ENCODE results near the gene ITGB1BP1. TPM values are rescaled to one million over a fixed set of nuclear protein-coding genes. Genes with fewer than 3 reads are reported as not detected.

The ITGB1BP1 gene
- total RNA-seq, 4 donors from 2014 or later = 92.2 to 183 (median 143) TPM

DNA sequence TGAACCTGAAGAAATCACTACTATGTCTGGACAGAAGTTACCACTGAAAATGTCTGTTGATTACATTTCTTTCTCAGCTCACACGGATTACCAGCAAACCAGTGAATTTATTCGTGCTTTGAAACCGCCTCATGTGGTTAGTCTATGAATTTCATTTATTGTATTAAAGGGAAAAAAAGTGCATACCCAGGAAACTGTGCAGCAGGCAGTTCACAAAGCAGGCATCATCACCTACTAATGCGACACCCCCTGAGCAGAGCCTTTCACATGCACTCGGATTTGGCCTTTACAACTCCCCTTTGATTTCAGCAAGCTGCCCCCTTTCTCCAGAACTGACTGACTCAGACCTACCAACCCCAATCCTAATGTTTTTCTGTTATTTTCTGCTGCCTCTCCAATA lies 20.2 kb upstream of the ITGB1BP1 start:
- DNase-seq (ENCODE audit: low spot score) = no peak
- ATAC-seq (ENCODE audit: low FRiP score) = no peak
- TF ChIP-seq, protein P1, sequence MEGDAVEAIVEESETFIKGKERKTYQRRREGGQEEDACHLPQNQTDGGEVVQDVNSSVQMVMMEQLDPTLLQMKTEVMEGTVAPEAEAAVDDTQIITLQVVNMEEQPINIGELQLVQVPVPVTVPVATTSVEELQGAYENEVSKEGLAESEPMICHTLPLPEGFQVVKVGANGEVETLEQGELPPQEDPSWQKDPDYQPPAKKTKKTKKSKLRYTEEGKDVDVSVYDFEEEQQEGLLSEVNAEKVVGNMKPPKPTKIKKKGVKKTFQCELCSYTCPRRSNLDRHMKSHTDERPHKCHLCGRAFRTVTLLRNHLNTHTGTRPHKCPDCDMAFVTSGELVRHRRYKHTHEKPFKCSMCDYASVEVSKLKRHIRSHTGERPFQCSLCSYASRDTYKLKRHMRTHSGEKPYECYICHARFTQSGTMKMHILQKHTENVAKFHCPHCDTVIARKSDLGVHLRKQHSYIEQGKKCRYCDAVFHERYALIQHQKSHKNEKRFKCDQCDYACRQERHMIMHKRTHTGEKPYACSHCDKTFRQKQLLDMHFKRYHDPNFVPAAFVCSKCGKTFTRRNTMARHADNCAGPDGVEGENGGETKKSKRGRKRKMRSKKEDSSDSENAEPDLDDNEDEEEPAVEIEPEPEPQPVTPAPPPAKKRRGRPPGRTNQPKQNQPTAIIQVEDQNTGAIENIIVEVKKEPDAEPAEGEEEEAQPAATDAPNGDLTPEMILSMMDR (IDR thresholded peaks at IDR 0.05) = no peak

DNA sequence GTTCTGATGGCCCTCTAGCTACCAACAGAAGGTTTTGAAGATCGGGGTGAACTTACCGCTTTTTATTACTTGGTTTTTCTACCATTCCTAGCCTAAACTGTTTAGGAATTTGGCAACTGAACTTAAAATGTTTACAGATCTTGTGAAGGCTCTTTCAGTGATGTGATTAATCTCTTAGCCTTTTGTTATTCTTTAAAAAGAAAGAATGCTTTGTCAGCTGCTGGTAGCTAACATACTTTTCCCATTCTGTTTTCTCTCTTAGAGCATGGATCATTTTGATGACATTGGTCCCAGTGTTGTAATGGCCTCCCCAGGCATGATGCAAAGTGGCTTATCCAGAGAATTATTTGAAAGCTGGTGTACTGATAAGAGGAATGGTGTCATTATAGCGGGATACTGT lies 18.2 kb upstream of the ITGB1BP1 start:
- DNase-seq (ENCODE audit: low spot score) (no peak), ATAC-seq (ENCODE audit: low FRiP score) (no peak)
- TF ChIP-seq, protein P1 (IDR thresholded peaks at IDR 0.05) = no peak

- ATAC-seq (ENCODE audit: low FRiP score) (no peak), DNase-seq (ENCODE audit: low spot score) (no peak)
- TF ChIP-seq, protein P1 (IDR thresholded peaks at IDR 0.05) = no peak
Observed at GRCh38 chr2:9440058-9440727, 16.9 kb upstream of the ITGB1BP1 start.

DNA sequence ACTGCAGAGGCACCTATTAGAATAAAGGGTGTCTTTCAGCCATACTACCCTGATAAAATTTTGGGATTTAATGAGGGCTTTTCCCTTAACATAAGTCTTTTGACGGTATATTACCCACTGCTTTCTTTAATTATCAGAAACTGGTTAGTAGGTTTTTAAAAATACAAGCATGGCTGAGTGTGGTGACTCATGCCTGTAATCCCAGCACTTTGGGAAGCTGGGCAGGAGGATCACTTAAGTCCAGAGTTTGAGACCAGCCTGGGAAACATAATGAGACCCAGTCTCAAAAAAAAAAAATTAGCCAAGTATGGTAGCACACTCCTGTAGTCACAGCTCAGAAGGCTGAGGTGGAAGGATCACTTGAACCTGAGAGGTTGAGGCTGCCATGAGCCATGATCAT lies 16.2 kb upstream of the ITGB1BP1 start:
- DNase-seq (ENCODE audit: low spot score) = no peak
- no peak for ATAC-seq (ENCODE audit: low FRiP score)
- TF ChIP-seq, protein P1 (IDR thresholded peaks at IDR 0.05) = no peak

- ATAC-seq (ENCODE audit: low FRiP score) (no peak), DNase-seq (ENCODE audit: low spot score) (no peak)
- TF ChIP-seq, protein P1 (IDR thresholded peaks at IDR 0.05) = no peak
Observed at GRCh38 chr2:9434489-9434888, 11.2 kb upstream of the ITGB1BP1 start.

DNA sequence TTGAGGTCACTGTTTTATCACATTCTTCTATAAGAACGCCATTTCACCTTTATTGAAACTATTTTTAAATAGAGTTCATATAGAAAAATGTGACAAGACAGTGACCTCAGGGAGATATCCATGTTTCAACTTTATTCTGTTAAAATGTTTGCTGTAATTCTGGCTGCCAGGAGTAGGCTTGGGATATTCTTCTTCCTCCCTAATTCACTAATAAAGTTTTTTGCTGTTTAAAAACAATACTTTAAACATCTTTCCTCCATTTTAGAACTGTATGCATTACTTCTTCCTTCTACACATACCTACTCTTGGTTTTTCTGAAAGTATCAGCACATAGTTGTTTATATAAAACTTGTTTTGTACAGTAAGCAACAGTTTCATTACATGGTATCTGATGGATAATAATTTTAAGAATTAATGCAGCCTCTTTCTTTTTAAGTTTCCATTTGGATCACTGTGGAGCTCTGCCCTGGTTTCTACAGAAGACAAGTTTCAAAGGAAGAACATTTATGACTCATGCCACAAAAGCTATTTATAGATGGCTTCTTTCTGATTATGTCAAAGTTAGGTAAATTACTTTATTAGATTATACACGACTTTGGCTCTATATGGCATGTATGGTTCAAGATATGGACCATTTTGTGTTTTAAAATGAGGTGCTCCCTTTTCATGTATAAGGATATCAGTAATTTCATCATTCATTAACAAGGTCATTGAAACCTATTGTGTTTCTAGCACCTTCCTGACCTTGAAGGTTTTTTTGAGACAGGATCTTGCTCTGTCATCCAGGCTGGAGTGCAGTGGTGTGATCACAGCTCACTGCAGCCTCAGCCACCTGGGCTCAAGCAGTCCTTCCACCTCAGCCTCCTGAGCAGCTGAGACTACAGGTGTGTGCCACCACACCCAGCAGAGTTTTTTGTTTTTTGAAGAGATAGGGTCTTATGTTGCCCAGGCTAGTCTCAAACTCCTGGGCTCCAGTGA lies 7.3 kb upstream of the ITGB1BP1 start:
- no peak for DNase-seq (ENCODE audit: low spot score)
- TF ChIP-seq, protein P1 (IDR thresholded peaks at IDR 0.05) = no peak
- no peak for ATAC-seq (ENCODE audit: low FRiP score)
